Cardiac muscle cell (in vitro differentiated cells and primary cell): ENCODE measurements around the gene GGA1. TPM values are rescaled to one million over a fixed set of nuclear protein-coding genes. Genes with fewer than 3 reads are reported as not detected.

Experiments
- DNase-seq, 2 donors: peaks; one replicate each; pipeline versions ENCODE4 v3.0.0 to v3.0.0-alpha.2; 2010 to 2017; ENCODE audit warnings: low read depth in 1 of 2, low spot score in 1 of 2
- H3K27ac ChIP-seq: fragments of 200-600 bp; sonication (generic); 2 replicates; pipeline ENCODE4 v1.5.1; 2016
- H3K27me3 ChIP-seq: fragments of 200-600 bp; sonication (generic); 2 replicates; pipeline ENCODE4 v1.6.0; 2016; ENCODE audit warnings: control low read depth
- H3K36me3 ChIP-seq: fragments of 200-600 bp; sonication (generic); 2 replicates; pipeline ENCODE4 v1.5.1; 2016; ENCODE audit warnings: control low read depth
- H3K4me1 ChIP-seq: fragments of 200-600 bp; sonication (generic); 2 replicates; pipeline ENCODE4 v1.8.1; 2017; ENCODE audit warnings: low read depth, mild to moderate bottlenecking, mixed run types
- H3K4me3 ChIP-seq: fragments of 200-600 bp; sonication (generic); 2 replicates; pipeline ENCODE4 v1.5.1; 2016; ENCODE audit warnings: mild to moderate bottlenecking
- H3K9me3 ChIP-seq: fragments of 200-600 bp; sonication (generic); 2 replicates; pipeline ENCODE4 v1.5.1; 2017; ENCODE audit warnings: low read depth, mild to moderate bottlenecking, control low read depth
- polyA plus RNA-seq: library from polyadenylated mRNA; unstranded; fragments of >200 nt; fragmentation: Nextera tagmentation; extraction: Ambion mirVana; gene quantifications from 2 replicates; pipeline ENCODE4 v1.2.1, GENCODE V29; 2016
- total RNA-seq: library from RNA; depleted of rRNA; stranded (reverse); fragments of >200 nt; gene quantifications from 2 replicates; pipeline ENCODE4 v1.2.3, GENCODE V29; 2016
- TF ChIP-seq, protein P1 (sequence below): IDR thresholded peaks from 2 replicates; pipeline ENCODE4 v1.5.1; 2012; ENCODE audit warnings: low read depth, mild to moderate bottlenecking, low read length

The GGA1 gene
- total and polyA plus RNA-seq, 2 experiments from 2014 or later = 82.6 to 114 TPM

DNA sequence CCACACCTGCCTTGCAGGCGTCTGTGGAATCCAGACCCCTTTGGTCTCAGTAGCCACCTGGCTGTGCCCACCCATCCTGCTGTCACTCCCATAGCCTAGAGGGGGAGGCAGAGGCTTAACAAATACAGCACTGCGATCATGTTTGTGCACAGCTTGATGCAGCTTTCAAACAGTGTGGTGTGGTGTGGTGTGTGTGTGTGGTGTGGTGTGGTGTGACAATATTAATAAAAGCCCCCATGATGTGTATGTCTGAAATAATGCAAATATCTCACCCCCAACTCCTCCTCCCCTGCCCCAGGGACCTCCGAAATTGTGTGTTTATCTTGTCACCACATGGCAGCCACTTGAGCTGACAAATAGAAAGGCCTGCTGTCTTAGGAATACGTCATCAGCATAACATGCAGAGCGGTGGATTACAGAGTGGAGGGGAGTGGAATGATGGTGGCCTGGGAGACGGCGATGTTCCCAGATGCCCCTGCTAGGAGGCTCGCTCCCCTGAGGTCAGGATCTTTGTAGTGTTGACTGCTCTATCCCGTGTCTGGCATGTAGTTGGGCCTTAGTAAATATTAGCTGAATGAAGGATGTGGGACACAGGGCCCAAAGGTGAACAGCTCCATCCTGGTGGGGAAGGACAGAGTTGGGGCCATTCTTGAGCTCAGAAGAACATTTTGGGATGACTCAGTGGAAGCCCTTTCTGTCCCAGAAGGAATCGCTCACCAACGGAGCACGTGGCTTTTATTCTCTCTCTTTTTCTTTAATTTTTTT is 52.7 kb downstream of the GGA1 start:
- TF ChIP-seq, protein P1, sequence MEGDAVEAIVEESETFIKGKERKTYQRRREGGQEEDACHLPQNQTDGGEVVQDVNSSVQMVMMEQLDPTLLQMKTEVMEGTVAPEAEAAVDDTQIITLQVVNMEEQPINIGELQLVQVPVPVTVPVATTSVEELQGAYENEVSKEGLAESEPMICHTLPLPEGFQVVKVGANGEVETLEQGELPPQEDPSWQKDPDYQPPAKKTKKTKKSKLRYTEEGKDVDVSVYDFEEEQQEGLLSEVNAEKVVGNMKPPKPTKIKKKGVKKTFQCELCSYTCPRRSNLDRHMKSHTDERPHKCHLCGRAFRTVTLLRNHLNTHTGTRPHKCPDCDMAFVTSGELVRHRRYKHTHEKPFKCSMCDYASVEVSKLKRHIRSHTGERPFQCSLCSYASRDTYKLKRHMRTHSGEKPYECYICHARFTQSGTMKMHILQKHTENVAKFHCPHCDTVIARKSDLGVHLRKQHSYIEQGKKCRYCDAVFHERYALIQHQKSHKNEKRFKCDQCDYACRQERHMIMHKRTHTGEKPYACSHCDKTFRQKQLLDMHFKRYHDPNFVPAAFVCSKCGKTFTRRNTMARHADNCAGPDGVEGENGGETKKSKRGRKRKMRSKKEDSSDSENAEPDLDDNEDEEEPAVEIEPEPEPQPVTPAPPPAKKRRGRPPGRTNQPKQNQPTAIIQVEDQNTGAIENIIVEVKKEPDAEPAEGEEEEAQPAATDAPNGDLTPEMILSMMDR = peak; percentile 64
- Histone ChIP-seq H3K36me3 (peaks cover 3% of the 10 kb centered on the region), H3K27me3 (no peaks in the 10 kb centered on the region), H3K4me3 (no peak overlapping the region), H3K4me1 (peaks cover 14% of the 10 kb centered on the region), H3K27ac (peak overlapping the region; percentile 78), H3K9me3 (no peaks in the 10 kb centered on the region)
- DNase-seq = peak; percentile 59 to 62

DNA sequence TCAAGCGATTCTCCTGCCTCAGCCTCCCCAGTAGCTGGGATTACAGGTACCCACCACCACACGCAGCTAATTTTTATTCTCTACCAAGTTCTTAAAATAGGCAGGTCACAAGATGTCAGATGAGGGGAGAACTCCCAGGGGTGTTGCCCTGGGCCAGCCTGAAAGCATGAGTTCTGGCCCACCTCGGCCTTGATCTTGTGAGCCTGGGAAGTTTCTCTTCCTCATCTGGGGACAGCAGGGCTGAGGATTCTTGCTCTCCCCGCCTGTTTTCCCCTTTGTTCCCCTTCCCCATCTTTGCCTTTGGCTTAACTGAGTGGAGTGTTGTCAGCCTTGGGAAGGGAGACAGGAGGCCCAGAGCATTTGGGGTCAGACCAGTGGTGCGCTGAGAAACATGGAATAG is 53.4 kb downstream of the GGA1 start:
- Histone ChIP-seq H3K4me3 (no peak overlapping the region), H3K27ac (peak overlapping the region; percentile 63), H3K36me3 (peaks cover 3% of the 10 kb centered on the region), H3K4me1 (peaks cover 14% of the 10 kb centered on the region), H3K27me3 (no peaks in the 10 kb centered on the region), H3K9me3 (no peaks in the 10 kb centered on the region)
- TF ChIP-seq, protein P1 = no peak
- no peak for DNase-seq

DNA sequence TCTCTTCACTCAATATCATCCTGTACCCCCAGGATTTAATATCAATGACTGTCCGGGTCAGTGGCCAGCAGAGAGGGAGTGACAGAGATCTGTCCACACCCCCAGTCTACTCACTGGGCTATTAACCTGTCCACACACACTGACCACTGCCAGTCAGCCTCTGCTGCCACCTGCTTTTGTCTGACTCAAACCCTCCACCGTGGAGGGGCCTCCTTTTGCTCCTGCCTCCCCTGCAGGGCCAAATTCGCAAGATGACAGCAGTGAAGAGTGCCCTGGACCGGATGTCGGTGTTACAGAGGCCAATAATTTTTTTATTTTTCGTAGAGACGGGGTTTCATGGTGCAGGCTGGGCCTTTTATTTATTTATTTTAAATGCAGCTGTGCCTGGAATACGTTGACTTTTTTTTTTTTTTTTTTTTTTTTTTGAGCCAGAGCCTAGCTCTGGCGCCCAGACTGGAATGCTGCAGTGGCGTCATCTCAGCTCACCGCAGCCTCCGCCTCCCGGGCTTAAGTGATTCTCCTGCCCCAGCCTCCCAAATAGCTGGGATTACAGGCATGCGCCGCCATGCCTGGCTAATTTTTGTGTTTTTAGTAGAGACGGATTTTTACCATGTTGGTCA is 55.0 kb downstream of the GGA1 start:
- H3K27ac ChIP-seq = no peak overlapping the region
- peaks cover 17% of the 10 kb centered on the region for H3K4me1 ChIP-seq
- H3K36me3 ChIP-seq = peaks cover 3% of the 10 kb centered on the region
- no peak for DNase-seq
- H3K27me3 ChIP-seq = no peaks in the 10 kb centered on the region
- TF ChIP-seq, protein P1 = no peak
- no peaks in the 10 kb centered on the region for H3K9me3 ChIP-seq
- no peak overlapping the region for H3K4me3 ChIP-seq

DNA sequence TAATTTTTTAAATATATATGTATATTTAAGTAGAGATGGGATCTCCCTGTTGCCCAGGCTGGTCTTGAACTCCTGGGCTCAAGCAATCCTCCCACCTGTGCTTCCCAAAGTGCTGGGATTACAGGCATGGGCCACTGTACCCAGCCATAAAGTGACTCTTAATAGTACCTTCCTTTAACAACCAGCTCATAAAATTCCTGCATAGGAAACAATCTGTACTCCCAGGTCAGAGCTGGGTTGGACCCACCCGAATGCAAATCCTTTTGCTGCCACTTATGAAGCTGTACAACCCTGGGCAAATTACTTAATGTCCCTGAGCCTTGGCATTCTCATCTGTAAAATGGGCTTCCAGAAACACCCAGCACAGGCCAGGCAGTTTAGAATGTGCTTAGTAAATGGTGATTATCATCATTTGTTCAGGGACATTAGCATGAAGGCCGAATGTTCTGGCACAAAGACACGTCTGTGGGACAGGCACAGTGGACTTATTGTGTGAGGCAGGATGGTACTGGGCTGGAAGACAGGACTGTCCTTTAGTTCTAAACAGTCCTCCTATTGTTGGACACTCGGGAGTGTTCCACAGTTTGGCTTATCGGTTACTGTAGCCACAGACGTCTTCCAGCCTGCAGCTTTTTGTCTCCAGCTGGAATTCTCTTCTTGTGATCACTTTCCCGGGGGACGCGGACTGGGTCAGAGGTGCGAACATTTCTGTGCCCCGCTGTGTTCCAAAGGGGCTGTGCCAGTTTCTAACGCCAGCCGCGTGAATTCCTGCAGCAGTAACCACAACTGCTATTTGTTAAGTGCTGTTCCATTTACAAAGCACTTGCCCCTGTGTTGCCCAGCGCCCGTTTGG is 55.8 kb downstream of the GGA1 start:
- no peak overlapping the region for H3K4me3 ChIP-seq
- no peaks in the 10 kb centered on the region for H3K9me3 ChIP-seq
- TF ChIP-seq, protein P1 = no peak
- H3K36me3 ChIP-seq = peaks cover 3% of the 10 kb centered on the region
- peak in 1 of 2 donors; percentile 70 for DNase-seq
- H3K27me3 ChIP-seq = no peaks in the 10 kb centered on the region
- no peak overlapping the region for H3K27ac ChIP-seq
- H3K4me1 ChIP-seq = peaks cover 16% of the 10 kb centered on the region

DNA sequence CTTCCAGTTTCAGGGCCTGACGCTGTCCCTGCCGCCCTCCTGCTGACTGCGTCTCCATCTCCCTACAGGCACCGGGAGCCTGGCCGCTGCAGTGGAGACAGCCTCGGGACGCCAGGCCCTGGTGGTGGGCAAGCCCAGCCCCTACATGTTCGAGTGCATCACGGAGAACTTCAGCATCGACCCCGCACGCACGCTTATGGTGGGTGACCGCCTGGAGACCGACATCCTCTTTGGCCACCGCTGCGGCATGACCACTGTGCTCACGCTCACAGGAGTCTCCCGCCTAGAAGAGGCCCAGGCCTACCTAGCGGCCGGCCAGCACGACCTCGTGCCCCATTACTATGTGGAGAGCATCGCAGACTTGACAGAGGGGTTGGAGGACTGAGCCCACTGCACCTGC is 56.9 kb downstream of the GGA1 start:
- H3K27ac ChIP-seq = no peak overlapping the region
- H3K9me3 ChIP-seq = no peaks in the 10 kb centered on the region
- TF ChIP-seq, protein P1 = no peak
- no peak overlapping the region for H3K4me3 ChIP-seq
- peaks cover 3% of the 10 kb centered on the region for H3K36me3 ChIP-seq
- H3K27me3 ChIP-seq = no peaks in the 10 kb centered on the region
- DNase-seq = no peak
- peaks cover 13% of the 10 kb centered on the region for H3K4me1 ChIP-seq
